Measurements from ENCODE around the gene GSN.

The GSN gene

DNA sequence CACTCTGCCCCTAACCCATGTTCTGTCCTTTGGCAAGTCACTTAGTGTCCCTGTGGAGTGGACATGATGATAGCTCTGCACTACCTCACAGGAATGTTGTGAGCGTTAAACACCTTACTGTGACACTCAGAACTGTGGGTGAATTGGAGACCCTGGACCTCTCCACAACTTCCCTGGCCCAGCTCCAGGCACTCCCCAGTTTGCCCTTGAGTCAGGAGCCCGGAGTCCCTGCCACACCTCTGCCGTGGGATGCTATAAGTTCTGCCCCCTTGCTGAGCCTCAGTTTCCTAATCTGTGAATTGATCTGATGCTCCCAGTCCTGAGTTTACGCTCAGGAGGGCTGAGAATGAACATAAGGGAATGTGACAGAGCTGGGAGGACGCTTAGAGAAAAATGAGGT lies 34.4 kb downstream of the GSN start:
- no peak for DNase-seq (ENCODE audit: low read depth in 3 of 3)

DNA sequence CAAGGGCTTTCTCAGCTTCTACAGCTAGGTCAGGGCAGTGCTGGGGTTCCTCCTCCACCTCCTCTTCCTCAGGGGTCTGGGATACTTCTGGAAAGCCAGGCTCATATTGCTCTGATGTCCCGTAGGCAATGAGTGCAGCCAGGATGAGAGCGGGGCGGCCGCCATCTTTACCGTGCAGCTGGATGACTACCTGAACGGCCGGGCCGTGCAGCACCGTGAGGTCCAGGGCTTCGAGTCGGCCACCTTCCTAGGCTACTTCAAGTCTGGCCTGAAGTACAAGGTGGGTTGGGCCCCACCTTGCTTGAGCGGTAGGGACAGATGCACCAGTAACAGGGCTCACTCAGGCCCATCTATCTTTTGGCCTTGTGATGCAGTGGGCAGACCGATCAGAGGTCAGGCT lies 34.8 kb downstream of the GSN start:
- DNase-seq (ENCODE audit: low read depth in 3 of 3), result no peak

DNA sequence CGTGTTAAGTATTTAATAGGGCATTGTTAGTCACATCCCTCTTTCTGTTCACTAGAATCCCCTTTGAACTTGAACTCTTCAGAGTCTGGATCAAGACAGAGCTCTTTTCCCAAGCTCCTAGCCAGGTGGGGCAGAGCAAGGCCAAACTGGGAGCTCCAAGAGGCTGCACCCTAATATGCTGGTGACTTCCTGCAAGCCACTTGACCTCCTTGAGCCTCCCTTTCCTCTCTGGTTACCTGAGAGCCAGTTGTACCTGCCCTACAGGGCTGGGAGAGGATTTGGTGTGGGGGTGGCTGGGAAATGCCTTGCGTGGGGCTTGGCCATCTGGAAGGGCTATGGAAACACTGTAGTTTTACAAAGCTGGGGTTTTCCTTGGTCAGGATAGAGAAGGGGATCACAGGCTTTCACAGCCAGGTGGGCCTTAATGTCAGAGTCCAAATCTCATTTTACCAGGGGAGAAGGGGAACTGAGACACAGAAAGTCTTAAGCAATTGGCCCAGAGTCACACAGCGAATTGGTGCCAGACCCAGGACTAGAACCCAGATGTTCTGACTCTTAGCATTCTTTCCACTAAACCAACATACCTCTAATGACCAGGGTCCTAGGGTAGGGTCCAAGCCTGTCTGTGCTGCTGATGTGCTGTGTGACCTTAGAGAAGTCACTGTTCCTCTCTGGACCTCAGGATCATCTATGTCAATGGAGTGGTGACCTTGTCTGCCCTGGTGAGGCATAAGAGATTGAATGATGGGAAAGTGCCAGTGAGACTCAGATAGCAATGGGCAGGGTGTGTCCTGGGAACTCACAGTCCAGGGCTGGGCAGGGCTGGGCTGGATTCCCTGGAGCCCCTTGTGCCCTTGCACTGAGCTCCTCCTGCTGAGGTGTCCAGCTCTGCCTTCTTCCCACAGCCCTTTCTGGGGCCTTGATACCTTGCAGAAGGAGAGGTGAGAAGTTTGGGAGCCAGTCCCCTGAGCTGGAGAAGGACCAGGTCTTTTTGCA lies 35.8 kb downstream of the GSN start:
- DNase-seq (ENCODE audit: low read depth in 3 of 3), result no peak

DNA sequence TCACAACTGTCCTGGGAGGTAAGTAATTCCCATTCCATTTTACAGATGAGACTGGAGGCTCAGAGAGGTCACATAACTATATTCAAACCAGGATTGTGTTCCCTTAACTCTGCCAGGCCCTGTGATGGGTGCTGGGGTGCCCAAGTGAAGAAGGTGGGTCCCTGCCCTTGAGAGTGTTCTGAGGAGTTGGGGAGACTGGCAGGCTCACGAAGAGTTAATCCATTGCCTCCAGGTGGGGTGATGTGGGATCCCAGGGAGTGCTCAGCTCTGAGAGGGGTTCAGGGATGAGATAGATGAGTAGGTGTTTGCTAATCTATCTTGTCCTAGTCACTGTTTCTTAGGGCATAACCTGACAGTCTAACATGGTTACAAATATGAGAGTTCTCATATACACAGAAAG lies 36.7 kb downstream of the GSN start:
- no peak for DNase-seq (ENCODE audit: low read depth in 3 of 3)

DNA sequence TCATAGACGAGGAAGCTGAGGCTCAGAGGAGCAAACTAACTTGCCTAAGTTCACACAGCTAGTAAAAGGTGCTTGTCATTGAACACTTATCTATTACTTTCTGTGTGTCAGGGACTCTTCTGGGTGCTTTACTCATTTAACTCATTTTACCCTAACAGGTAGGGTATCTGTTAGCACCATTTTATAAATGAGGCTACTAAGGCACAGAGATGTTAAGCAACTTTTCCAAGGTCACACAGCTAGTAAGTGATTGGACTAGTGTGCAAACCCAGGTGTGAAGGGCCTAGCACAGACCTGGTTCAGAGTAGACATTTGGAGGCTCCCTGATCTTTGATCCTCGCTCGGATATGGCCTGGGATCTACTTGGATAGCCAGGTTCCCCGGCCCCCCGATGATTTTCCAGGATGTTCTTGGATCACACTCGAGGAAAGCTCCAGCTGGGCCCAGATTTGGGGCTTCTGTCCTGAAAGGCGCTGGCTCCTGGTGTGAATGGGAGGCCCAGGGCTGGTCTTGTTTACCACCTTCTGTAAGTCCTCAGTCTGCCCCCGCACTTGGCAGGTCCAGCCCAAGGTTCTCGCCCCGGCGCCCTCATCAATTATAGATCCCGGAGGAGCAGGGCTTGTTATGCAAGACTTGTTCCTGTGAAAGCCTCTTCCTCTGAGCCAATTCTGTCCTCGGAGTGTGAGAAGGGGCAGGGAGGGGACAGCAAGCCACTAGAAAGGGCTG lies 37.5 kb downstream of the GSN start:
- DNase-seq (ENCODE audit: low read depth in 3 of 3), result no peak

DNA sequence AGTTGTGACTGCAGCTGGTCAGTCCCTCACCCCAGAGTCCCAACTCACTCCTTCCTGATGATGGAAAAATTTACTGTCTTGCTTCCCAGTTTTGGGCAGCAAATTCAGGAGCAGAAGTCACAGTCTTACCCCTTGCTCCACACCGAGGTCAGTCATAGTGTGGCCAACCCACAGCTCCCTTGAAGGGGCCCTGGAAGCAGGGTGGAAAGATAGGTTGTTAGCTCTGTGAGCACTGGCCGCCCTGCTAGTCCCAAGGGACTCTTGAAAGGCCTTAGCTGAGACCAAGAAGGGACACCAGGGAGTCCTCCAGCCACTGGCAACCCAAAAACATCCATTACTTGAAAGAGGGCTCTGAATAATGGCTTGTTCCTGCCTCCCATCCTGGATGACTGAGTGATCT lies 40.0 kb downstream of the GSN start:
- DNase-seq (ENCODE audit: low read depth in 3 of 3), result no peak

DNA sequence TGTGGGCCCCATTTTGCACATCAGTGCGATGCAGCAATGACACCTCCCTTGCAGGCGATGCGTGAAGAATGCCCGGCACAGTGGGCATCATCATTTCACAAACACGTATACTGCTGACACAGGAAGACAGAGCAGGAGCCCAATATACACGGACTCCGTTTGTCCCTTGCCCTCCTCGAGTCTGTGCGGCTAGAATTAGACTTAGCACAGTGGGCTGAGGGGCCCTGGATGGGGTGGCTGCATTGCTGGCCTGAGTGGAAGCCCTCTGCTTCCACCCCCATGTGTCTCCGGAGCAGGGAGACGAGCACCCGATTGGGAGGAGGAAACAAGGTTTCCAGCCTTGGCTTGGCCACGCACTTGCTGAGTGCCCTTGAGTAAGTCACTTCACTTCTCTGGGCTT lies 40.8 kb downstream of the GSN start:
- no peak for DNase-seq (ENCODE audit: low read depth in 3 of 3)

DNA sequence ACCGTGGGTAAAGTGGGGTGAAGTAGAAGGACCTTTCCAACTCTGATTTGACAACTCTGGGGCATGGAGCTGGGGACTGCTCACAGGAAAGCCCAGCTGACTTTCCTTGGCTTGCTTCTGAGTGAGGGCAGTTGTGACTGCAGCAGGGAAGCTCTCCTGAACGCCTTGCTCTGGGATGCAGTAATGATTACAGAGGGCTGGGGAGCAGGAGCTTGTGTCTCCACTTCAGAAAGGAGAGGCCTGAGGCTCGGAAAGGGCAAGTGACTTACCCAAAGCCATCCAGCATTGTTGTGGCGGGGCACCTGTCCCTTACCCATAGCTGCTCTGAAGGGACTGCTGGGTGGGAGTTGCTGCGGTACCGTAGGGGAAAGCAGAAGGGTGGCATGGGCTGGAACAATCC lies 41.2 kb downstream of the GSN start:
- DNase-seq (ENCODE audit: low read depth in 3 of 3), result no peak

DNA sequence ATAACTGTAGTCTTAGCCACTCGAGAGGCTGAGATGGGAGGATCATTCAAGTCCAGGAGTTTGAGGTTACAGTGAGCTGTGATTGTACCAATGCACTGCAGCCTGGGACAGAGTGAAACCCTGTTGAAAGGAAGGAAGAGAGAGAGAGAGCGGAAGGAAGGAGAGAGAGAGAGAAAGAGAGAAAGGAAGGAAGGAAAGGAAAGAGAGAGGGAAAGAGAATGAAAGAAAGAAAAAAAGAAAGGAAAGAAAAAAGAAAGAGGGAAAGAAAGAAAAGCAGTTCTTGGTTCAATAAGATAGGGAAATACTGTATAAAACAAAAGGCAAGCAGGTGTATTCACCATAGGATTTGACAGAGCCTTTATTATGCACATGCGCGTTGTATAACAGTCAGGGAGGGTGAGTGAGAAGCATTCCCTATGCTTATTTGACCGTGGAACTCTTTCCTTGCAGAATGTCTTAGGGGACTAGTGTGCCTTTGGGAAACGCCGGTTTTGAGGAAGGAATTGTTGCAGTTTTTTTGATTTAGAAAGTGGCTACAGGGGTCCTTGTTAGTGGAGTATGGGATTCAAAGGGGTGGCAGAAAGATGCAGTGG lies 42.0 kb downstream of the GSN start:
- no peak for DNase-seq (ENCODE audit: low read depth in 3 of 3)

DNA sequence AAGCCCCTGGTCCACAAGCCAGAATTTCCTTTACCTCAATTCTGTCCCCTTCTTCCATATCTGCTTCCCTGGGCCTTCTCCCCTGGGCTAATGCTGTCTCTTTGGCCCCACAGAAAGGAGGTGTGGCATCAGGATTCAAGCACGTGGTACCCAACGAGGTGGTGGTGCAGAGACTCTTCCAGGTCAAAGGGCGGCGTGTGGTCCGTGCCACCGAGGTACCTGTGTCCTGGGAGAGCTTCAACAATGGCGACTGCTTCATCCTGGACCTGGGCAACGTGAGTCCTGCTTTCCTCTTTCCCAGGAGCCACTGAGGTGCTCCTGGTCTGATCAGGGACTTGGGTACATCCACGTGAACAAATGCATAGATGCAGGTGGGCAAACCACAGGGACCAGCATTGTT lies 42.6 kb downstream of the GSN start:
- DNase-seq (ENCODE audit: low read depth in 3 of 3), result no peak

DNA sequence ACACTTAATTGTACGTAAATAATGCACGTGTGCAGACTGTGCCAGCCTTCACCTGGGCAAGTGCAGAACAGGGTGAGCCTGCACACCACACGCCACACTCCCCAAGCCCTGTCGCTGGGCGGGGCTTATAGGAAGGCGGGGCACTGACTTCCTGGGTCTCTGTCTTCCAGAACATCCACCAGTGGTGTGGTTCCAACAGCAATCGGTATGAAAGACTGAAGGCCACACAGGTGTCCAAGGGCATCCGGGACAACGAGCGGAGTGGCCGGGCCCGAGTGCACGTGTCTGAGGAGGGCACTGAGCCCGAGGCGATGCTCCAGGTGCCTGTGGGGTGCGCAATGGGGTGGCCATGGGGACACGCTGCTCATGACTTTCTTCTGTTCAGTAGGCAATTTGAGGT lies 44.2 kb downstream of the GSN start:
- no peak for DNase-seq (ENCODE audit: low read depth in 3 of 3)

DNA sequence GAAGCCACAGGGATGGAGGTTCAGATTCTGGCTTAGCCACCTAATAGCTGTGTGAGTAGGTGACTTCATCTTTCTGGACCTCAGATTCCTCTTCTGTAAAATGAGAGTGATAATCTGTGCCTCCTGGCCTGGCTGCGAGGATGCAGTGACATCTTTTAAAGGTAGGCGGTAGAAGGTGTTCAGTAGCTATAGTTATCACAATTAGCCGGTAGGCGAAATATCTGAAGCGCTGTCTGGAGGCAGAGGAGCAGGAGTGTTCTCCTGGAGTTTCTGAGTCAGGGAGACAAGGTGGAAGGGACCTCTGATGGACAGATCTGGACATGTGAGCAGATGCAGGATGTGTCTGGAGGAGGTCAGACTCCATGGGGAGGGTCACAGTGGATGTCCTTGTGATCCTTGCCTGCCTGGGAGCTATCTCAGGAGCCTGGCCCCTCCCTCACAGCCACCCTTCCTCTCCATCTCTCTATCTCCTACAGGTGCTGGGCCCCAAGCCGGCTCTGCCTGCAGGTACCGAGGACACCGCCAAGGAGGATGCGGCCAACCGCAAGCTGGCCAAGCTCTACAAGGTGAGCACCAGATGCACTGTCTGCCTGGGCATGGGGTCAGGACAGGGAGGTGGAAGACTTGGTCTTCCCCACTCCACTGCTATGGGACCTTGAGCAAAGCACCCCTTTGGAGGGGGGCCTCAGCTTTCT lies 45.6 kb downstream of the GSN start:
- DNase-seq (ENCODE audit: low read depth in 3 of 3), result no peak

DNA sequence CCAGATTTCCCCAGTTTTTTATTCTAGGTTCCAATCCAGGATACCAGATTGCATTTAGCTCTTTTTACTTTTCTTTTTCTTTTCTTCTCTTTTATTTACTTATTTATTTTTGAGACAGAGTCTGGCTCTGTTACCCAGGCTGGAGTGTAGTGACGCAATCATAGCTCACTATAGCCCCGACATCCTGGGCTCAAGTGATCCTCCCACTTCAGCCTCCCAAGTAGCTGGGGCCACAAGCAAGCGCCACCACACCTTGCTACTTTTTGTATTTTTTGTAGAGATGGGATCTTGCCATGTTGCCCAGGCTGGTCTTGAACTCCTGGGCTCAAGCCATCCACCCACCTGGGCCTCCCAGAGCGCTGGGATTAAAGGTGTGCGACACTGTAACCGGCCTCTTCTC lies 48.4 kb downstream of the GSN start:
- no peak for DNase-seq (ENCODE audit: low read depth in 3 of 3)

DNA sequence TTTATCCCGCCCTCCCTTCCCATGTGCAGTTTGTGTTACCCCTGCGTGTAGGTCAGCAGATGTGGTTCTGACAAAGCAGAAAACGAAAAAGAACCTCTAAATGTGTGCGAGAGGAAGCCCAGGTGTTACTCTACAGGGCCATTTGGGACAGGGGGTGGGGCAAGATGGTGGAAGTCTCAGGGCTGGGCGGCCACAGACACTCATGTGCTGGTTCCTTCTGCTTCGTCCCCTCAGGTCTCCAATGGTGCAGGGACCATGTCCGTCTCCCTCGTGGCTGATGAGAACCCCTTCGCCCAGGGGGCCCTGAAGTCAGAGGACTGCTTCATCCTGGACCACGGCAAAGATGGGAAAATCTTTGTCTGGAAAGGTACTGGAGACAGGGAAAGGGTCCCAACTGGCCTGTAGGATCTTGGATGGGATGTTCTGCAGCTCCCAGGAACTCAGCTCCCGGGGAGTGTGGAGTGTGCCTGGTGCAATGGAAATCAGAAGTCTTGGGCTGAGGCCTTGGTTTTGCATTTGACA lies 49.0 kb downstream of the GSN start:
- DNase-seq (ENCODE audit: low read depth in 3 of 3), result no peak

DNA sequence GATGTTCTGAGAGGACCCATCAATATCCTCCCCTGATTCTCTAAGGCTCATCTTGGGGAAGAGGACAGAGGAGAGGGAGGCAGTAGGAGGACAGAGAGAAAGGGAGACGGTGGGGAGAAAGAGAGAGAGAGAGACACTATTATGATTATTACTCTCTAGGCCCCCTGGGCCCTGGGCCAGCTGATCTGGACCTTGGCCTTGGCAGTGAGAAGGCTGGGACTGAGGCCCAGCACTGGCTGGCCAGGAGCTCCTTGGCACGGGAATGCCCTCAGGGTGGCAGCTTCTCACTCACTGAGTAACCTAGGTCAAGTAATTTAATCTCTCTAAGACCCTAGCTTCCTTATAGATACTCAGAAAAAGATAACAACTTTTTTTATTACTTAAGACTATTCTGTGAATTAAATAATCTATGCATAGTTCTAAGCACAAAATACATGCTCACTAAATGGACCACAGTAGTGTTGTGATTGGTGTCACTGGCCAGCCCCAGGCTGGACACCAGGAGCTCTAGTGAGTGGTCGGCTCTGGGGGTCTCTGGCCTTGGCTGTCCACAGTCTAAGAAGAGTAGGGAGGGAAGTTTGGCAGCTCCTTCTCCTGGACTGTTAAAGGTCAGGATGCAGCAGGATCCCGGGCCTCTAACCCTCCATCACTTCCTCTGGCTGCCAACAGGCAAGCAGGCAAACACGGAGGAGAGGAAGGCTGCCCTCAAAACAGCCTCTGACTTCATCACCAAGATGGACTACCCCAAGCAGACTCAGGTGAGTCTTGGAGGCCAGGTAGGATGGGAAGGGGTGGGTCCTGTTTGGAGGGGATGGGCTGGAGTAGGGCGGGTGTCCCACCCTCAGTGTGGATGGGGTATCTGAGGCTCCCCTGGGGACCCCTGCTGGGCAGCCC lies 50.0 kb downstream of the GSN start:
- no peak for DNase-seq (ENCODE audit: low read depth in 3 of 3)

DNA sequence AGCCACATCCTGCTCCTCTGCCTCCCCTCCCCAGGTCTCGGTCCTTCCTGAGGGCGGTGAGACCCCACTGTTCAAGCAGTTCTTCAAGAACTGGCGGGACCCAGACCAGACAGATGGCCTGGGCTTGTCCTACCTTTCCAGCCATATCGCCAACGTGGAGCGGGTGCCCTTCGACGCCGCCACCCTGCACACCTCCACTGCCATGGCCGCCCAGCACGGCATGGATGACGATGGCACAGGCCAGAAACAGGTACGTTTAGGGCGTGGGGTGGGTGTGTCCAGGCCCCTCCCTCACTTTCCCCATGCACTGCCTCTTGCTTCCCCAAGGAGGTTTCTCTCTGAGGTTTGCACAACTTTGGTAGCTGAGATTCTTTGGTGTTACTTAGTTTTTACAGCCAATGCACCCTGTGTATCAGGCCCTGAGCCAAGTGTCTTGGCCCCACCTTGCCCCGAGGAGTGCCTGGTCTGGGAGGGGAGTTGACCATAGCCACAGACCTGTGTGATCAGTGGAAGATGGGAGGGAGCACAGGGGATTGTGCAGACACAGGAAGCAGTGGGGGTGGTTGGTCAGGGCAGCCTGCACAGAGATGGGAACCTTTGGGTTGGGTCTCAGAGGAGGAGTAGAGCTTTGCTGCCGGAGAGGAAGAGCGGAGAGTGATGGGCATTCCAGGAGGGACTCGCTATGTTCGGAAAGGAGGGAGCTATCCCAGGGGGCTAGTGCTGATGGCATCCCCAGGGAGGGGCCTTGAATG lies 50.8 kb downstream of the GSN start:
- DNase-seq (ENCODE audit: low read depth in 3 of 3), result no peak

DNA sequence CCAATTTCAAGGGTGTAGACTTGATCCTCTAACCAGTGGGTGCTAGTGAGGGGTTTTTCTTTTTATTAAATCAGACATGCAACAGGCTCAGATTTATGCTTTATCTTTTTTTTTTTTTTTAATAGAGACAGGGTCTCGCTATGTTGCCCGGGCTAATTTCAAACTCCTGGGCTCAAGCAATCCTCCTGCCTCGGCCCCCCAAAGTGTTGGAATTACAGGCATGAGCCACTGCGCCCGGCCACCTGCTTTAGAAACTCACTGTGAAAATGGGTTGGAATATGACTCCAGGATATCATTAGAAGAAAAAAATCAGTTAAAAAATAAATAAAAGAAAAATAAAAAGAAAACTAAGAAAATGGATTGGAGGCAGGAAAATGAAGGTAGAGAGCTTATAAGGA lies 51.4 kb downstream of the GSN start:
- no peak for DNase-seq (ENCODE audit: low read depth in 3 of 3)

DNA sequence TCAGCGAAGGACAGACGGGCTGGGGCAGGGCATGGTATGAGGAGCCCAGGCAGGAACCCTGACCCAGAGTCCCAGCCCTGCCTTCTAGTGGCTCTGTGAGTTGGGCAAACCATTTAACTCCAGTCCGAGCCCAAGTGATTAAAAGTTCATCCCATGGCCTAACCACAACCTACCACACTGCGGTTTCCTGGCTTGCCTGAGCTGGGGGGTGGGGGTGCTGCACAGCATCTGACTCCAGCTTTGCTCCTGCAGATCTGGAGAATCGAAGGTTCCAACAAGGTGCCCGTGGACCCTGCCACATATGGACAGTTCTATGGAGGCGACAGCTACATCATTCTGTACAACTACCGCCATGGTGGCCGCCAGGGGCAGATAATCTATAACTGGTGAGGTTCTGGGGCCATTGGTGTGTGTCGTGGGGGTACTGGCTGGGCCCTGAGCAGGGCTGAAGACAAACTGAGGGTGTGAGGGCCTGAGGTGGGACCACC lies 53.1 kb downstream of the GSN start:
- no peak for DNase-seq (ENCODE audit: low read depth in 3 of 3)

DNA sequence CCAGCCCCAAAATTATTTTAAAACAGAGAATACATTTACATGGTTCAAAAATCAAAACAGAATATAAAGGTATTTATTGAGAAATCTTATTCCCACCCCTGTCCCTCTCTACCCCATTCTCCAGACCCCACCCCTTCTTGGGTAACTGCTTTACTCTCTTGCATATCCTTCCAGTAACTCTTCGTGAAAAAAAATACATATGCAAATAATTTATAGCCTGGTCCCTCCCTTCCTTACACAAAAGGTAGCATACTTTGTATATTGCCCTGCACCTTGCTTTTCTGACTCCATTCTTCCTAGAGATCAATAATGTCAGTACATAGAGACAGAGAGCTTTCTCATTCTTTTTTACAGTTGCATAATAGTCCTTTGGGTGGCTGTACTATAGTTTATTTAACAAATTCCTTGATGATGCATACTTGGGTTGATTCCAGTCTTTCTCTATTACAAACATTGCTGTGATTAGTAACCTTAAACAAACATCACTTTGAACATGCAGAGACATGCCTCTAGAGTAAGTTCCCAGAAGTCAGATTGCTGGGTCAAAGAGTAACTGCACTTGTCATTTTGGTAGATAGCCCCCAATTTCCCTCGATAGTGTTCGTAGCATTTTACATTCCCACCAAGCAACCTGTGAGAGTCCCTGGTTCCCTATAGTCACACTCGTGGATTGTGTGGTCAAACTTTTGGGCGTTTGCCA lies 54.2 kb downstream of the GSN start:
- no peak for DNase-seq (ENCODE audit: low read depth in 3 of 3)
